ENCODE measurements around the gene SLC44A1. TPM values are rescaled to one million over a fixed set of nuclear protein-coding genes. Genes with fewer than 3 reads are reported as not detected.

The SLC44A1 gene
- total RNA-seq, 1 donor from 2014 or later = 55.5 TPM

DNA sequence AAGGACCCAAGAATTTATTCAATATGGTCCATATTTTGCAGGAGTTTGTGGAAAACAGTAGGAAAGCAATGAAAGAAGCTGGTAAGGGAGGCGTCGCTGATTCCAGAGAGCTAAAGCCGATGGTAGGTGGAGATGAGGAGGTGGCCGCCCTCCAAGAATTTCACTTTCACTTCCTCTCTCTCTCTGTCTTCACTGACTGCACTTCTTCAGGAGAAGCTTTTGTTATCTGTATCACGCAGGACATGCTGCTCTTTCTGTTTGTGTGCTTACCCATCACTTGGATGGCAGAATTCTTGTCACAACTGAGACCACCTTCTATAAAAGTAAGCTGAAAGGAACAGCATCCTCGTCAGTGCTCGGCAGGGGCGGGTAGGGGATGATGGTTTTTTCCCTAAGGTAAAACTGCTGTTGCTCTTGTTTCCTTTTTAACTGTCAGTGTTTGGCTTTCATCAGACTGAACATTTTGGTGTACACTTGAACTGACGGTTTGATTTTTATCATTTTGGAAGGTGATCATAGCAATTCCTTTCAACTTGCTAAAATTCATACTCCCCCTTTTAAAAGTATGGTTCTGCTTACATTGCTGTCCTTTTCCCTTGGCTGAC lies 141.0 kb downstream of the SLC44A1 start:
- no peak for DNase-seq (ENCODE audit: low read depth)

- DNase-seq (ENCODE audit: low read depth) = no peak
Observed at GRCh38 chr9:105389796-105390195, 145.3 kb downstream of the SLC44A1 start.

GRCh38 chr9:105390871-105391270 lies 146.4 kb downstream of the SLC44A1 start:
- DNase-seq (ENCODE audit: low read depth) = no peak

- DNase-seq (ENCODE audit: low read depth) = no peak
Observed at GRCh38 chr9:105391288-105391687, 146.8 kb downstream of the SLC44A1 start.

- no peak for DNase-seq (ENCODE audit: low read depth)
Observed at GRCh38 chr9:105392531-105392930, 148.1 kb downstream of the SLC44A1 start.

DNA sequence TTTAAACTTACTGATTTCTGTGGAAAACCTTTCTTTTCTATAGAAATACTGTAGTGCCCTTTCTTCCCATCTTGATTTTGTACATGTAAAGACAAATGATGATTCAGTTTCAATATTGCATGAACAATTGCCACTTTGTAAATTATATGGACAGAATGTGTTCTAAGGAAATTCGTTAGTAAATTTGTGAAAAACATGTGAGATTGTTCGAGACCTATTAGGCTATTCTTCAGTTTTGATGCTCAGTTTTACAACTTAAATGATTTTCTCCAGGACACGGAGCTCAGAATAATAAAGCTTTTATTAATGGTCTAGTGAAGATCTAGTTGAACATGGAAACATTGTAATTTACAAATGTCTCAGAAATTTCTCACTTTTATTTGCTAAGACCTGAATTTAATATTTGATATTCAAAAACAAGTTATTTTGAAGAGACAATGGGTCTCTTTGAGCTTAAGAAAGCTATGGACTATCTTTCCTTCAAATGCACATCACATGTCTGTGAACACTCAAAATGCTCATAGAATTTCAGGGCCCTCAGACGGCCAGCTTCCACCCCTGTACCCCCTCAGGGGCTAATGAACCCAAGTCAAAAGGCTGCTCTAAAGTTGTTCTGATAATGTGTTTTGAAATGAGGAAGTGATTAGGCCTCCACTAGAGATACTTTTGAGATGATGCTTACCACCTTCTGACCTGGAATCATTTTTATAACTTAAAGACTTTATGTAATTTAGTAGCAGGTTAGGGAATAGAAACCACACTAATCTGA lies 149.3 kb downstream of the SLC44A1 start:
- no peak for DNase-seq (ENCODE audit: low read depth)

GRCh38 chr9:105396441-105396840 lies 152.0 kb downstream of the SLC44A1 start:
- no peak for DNase-seq (ENCODE audit: low read depth)

DNA sequence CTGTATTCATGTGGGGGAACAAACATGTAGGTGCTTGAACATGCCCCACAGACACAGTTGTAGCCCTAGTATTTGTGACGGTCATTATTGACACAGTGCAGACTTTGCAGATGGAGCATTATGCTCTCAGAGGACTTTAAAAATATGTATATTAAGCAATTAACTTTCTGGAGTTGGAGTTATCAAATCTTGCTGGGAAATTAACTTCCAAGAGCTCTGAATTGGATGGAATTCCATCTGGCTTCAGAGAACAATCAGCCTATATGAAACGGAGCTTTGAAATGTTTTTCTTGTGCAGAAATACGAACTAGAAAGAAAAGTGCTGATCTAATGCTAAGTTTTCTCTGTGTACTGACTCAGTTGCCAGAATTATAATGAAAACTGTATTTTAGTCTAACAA lies 152.4 kb downstream of the SLC44A1 start:
- no peak for DNase-seq (ENCODE audit: low read depth)

GRCh38 chr9:105399117-105399516 lies 154.7 kb downstream of the SLC44A1 start:
- no peak for DNase-seq (ENCODE audit: low read depth)

DNA sequence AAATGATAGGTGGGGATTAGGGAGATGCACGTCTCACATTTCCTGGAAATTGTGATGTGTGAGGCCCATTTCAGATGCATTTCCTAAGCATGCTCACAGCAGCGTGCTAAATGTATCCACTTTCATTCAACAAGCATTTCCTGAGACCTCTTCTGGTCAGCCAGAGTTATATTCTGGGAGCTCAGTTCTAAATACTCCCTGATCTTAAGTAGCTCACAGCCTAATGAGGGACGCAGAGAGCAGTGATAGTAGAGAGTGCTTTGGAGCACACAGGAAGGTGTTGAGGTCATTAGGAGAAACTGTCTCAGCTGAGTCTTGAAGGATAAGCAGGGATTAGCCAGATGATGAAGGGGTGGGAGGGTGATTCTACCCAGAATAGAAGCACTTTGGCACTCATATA lies 157.2 kb downstream of the SLC44A1 start:
- peak; percentile 23 for DNase-seq (ENCODE audit: low read depth)

DNA sequence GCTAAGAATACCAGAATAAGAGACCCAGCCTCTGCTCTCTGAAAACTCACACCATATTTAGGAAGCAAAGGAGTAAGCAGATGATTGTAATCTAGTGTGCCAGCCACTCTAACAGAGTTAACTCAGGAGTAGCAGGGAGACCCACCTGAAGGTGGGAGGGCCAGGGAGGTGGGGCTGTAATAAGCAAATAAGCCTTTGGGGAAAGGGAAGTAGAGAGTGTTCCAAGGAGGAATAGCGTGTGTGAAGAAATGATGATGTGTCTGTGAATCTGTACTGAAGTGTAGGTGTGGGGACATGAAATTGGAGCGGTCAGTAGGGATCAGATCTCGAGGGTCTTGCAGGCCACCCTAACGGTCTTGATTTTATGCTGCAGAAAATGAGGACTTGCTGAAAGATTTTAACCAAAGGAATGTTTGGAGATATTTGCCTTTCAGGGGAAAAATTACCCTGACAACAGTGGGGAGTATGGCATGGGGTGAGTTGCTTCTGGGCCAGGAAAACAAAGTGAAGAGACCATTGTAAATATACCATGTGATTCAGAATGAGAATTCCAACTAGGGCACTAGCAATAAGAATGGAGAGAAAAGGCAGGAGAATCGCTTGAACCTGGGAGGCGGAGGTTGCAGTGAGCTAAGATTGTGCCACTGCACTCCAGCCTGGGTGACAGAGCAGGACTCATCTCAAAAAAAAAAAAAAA lies 159.2 kb downstream of the SLC44A1 start:
- no peak for DNase-seq (ENCODE audit: low read depth)

GRCh38 chr9:105405514-105406131 lies 161.2 kb downstream of the SLC44A1 start:
- DNase-seq (ENCODE audit: low read depth) = peak; percentile 95

GRCh38 chr9:105406369-105406768 lies 161.9 kb downstream of the SLC44A1 start:
- no peak for DNase-seq (ENCODE audit: low read depth)

DNA sequence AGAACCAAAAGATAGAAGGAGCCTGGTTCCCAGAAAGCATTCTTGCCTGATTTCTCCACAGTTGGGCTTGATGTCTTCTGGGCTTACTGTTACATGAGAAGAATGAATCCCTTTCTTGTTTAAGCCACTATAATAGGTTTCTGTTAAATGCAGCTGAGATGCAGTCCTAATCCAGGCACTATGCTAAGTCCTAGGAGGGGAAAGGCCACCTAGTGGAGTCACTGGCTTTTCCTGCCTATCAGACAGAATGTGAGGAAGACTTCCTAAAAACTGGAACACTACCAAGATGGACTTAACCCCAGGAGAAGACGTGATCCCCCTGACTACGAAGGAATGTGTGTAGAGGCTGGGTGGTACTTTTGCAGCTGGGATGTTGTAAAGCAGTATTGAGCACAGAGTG lies 169.1 kb downstream of the SLC44A1 start:
- DNase-seq (ENCODE audit: low read depth) = peak; percentile 39

GRCh38 chr9:105414947-105415661 lies 170.7 kb downstream of the SLC44A1 start:
- peak; percentile 62 for DNase-seq (ENCODE audit: low read depth)

DNA sequence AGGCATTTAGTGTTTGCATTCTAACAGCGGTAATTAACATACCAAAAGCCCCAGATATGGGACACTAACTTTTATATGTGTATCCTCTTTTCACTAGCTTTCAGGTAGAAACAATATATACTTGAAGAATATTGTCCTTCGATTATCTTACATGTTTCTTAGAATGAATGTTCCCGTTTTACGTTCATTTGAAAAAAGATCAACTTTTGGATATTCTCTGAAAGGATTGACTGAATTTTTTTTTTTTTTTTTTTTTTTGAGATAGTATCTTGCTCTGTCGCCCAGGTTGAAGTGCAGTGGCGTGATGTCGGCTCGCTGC lies 171.2 kb downstream of the SLC44A1 start:
- no peak for DNase-seq (ENCODE audit: low read depth)

GRCh38 chr9:105416840-105417239 lies 172.4 kb downstream of the SLC44A1 start:
- DNase-seq (ENCODE audit: low read depth) = no peak

GRCh38 chr9:105418588-105419500 lies 174.4 kb downstream of the SLC44A1 start:
- DNase-seq (ENCODE audit: low read depth) = no peak

- no peak for DNase-seq (ENCODE audit: low read depth)
Observed at GRCh38 chr9:105419816-105420597, 175.6 kb downstream of the SLC44A1 start.

DNA sequence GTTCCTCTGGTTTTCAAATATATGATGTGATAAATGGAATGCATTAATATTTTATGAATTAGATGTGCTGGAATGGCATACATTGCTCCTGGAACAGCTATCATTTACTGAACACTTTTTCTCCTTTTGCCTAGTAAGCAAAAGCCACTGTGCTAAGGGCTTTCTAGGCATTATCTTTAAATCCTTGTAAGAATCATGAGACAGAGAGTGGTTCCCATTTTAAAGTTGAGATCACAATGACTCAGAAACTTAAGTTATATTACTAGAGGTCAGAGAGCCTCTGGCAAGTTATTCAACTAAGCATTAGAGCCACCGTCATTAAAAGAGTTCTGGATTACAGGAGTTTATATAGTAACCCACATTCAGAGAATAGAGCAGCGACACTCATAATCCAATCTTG lies 176.7 kb downstream of the SLC44A1 start:
- DNase-seq (ENCODE audit: low read depth) = no peak
